Endometrium (tissue), 2 donors: ENCODE measurements around the gene POU3F3.

Experiments
- FAIRE-seq: peaks from 2 replicates; lab custom pipeline; 2012; peaks lifted over from hg19 to GRCh38; lab: Jason Lieb, UNC
- donor health status: control.
- donor health status: control.

Gene POU3F3

GRCh38 chr2:104876606-104877570, 23.0 kb downstream of the POU3F3 start:
- FAIRE-seq = no peak

GRCh38 chr2:104878863-104879512, 25.1 kb downstream of the POU3F3 start:
- FAIRE-seq = no peak

DNA sequence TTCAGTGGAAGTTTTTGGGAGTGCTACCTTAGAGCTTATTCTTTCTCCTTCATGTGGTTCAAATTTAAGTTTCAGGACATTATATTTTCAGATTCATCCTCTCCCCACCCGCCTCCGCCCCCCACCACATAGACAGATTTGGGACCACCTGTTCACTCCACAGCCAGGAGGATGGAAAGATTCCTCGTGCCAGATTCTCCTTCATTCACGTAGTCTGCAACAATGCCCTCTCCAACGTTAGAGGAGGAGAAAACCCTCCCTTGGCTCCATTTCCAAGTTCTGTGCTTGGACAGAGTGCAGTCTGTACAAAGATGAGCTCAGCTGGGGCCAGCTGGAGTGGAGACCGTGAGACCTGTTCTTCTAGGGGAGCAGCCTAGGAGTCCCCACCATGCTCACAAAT, 26.2 kb downstream of the POU3F3 start:
- no peak for FAIRE-seq

DNA sequence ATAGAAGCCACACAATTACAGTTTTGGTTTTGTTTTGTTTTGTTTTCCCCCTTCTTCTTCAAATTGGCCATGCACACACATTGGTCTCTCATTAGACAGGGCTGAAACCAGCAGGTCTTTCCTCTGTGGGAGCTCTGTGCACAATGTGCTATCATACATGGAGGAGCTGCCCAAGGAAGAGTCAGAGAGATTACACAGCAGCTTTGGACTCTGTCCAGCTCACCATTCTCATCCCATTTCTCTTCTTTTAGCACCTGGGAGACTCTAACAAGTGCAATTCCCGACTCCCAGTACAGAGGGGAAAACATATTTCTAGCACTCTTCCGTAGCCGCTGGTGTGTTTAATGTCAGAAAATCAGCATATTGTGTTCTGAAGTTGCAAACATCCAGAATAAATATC, 29.4 kb downstream of the POU3F3 start:
- no peak for FAIRE-seq

- FAIRE-seq = no peak
Observed at GRCh38 chr2:104885119-104885782, 31.3 kb downstream of the POU3F3 start.

- FAIRE-seq = no peak
Observed at GRCh38 chr2:104887676-104888075, 33.8 kb downstream of the POU3F3 start.

DNA sequence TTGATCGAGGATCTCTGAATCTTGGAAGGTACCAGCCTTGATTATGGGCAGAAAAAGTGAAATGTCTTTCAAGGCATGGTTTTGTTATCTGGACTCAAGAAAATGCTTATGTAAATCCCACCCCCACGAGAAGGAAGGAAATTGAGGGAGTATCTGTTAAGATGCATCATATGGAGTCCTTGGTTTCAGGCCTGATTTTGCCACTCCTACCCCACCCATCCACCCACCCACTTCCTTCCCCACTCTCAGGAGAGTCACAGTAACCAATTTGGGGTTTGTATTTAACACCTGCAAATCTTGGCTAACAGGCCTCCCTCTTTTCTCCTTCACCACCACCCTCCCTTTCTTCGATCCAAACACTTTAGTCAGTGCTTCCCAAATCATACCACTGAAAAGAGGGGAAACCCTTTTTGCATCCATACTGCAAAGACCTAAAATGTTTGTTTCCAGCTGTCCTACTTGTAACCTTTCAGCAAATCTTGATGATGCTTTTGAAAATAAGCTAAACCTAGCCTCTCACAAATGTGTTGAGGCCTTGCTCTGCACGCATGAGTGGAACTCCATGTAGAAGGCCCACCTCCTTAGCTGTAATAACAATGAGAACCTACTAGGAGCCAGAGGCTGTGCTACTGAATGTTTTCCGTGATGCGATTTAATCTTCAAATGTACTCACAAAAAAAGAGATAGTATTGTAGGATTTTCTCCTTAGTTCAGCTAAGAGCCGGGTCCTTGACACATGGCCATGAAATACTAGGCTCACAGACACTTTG, 34.8 kb downstream of the POU3F3 start:
- FAIRE-seq = no peak

- FAIRE-seq = no peak
Observed at GRCh38 chr2:104889291-104889959, 35.5 kb downstream of the POU3F3 start.

GRCh38 chr2:104889960-104890684, 36.2 kb downstream of the POU3F3 start:
- FAIRE-seq = no peak

GRCh38 chr2:104890685-104891069, 36.8 kb downstream of the POU3F3 start:
- FAIRE-seq = no peak

DNA sequence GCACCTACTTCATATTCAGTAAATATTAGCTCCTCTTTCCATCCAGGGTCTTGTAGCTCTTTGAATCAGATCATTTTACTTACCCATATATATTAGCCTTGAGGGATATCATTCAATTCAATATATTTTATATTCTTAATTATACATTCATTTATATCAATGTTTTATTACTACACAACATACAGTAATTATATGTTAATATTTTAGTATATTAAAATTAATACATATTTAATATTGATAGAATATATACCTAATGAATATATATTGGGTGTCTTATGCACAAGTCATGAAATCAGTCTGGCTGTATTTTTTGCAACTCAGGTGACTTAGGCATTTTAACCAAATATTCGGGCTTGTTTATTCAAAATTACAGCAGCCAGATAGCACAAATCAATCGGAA, 37.2 kb downstream of the POU3F3 start:
- FAIRE-seq = no peak

DNA sequence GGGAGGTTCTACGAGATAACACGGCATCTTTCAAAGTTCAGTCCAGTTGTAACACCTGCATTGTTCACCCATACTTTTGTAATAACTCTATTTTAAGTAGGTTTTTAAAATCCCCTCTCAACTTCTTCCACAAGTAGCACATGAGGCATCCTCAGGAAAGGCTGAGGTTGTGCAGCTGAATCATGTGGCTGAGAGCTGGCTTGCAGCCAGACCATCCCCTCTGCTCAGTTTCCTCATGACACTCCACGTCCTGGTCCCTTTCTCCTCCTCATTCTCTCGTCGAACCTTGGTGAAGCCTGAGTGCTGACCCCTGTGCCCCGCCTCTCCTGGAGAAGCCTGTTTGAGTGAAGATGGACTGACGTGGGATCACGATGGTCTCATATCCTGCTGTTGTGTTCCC, 42.5 kb downstream of the POU3F3 start:
- no peak for FAIRE-seq

DNA sequence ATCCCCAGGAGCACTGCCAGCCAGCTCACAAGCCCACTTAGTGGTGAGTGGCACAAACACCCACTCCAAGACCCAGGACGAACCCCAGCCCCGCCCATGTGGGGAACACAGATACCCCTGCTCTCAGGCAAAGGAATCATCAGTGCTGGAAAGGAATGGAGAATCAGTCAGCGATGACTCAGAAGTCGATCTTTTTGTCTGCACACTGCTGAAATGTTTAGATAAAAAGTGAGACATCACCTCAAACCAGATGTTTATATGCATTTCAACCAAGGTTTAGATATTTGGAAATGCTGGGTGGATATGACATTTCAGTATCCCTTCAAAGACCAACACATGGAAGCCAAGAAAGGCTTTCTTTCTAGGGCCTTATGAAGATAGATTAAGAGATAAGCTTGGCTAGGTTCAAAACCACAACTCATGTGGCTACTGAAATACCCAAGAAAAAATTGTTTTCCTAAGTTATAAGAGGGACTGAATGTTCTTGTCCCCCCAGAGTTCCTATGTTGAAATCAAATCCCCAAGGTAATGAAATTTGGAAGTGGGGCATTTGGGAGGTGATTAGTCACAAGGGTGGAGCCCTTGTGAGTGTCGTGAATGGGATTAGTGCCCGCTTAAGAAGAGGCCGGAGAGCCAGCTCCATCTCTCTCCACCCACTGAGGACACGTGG, 43.7 kb downstream of the POU3F3 start:
- FAIRE-seq = no peak

DNA sequence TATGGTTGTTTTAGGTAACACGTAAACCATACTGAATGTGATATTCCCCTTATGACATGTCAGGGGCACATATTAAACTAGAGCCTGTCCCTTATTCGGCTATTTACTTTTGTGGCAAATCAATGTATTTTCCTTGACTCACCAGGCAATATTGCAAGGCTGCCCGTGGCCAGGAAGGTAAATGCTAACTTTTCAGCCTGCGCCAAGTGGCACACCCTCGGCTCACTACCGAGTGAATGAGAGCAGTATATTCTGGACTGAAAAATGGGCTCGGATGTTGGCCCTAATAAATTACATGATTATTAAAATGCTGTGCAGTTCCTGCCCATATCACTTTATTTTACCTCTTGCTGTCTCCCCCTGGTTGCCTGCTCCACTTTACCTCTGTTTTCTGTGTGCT, 46.7 kb downstream of the POU3F3 start:
- no peak for FAIRE-seq

DNA sequence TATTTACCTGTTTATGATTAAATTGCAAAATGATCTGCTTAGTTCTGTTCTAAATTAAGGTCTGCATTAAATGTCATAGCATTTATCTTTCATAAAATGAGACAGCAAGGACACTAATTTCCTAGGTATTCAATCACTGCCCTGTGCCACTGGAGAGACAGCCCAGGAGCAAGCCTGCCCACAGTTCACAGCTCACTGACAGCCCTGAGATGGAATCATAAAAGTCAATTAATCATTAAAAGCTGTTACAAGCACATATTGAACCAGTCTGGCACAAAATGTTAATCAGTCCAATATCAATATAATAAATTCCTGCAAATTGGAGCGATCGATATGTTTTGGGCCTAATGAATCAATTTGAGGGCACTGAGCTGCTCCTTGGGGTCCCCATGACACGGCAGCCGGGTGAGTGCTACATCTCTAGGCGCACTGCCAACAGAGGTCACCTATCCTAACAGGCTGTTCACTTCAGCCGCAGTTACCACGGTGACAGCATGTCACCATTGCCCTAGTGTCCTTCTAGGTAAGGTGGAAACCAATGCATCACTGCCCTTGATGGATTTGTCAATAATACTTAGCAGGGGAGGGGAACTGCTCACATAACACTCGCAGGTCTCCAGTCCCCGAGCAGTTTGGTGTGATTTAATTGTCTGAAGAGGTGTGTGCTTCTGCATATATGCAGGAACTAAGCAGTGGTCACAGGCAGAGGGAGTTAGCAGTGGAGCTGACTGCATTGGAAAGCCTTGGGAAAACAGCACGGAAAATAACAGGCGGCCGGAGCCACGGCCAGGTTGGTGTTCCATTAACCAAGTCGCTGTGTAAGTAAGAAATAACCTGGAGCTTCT, 47.3 kb downstream of the POU3F3 start:
- FAIRE-seq = no peak

DNA sequence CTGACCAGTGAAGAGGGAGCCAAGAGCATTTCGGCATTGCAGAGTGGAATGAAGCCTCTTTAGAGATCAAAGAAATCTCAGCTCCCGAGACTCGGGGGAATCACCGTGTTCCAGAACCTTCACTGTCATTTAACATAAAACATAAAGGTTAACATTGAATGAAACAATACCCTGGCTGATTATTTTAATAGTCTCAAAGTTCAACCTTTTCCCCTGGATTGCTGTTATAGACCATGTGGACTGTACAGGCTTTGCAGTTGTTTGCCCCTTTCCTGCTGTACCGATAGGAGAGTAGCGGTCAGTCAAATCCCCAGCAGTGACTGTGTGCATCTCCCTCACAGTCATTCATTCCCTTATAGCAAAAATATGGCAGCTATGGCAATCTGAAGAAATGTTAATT, 48.4 kb downstream of the POU3F3 start:
- FAIRE-seq = no peak
